ENCODE measurements around the gene ARID1B. TPM values are rescaled to one million over a fixed set of nuclear protein-coding genes. Genes with fewer than 3 reads are reported as not detected.

ARID1B gene
- total and polyA plus RNA-seq, 11 donors = 15.3 to 76.1 (median 40.7) TPM

GRCh38 chr6:156832669-156833068 lies 55.5 kb downstream of the ARID1B start:
- H3K27ac ChIP-seq = peak overlapping the region in 10 of 12 donors; percentile 5 to 50 (median 34)
- intact Hi-C loops (cut with DNase I) = loop anchor here in 1 of 10 donors (2.0 kb wide), 1 partner anchor 16 kb away; no protein-coding TSS in a partner anchor
- no peaks in the 10 kb centered on the region for H3K27me3 ChIP-seq
- ATAC-seq (no peak), DNase-seq (no peak)
- peaks cover 0 to 17% (median 11%) of the 10 kb centered on the region in 9 donors for H3K36me3 ChIP-seq
- peak overlapping the region in 2 of 12 donors; percentile 5 to 8 for H3K4me3 ChIP-seq
- H3K9me3 ChIP-seq = no peaks in the 10 kb centered on the region
- H3K4me1 ChIP-seq = peaks cover 0 to 65% (median 42%) of the 10 kb centered on the region in 12 donors
- 29 to 50% (median 41%) methylated on average over 3 of the region's 3 CpGs for WGBS, 4 donors
- no peak for TF ChIP-seq POLR2A (IDR thresholded peaks at IDR 0.05)
- TF ChIP-seq CTCF (IDR thresholded peaks at IDR 0.05) = no peak

GRCh38 chr6:156833755-156834154 lies 56.6 kb downstream of the ARID1B start:
- H3K4me3 ChIP-seq = no peak overlapping the region
- DNase-seq = no peak
- no peak for ATAC-seq
- no peaks in the 10 kb centered on the region for H3K9me3 ChIP-seq
- 15 to 40% (median 27%) methylated on average over 1 of the region's 1 CpG for WGBS, 4 donors
- TF ChIP-seq CTCF (IDR thresholded peaks at IDR 0.05) (no peak), POLR2A (IDR thresholded peaks at IDR 0.05) (no peak)
- H3K4me1 ChIP-seq = peaks cover 0 to 61% (median 35%) of the 10 kb centered on the region in 12 donors
- no peaks in the 10 kb centered on the region for H3K27me3 ChIP-seq
- intact Hi-C loops (cut with DNase I) = loop anchor here in 1 of 10 donors (2.0 kb wide), 1 partner anchor 15 kb away; no protein-coding TSS in a partner anchor
- H3K27ac ChIP-seq = no peak overlapping the region
- peaks cover 0 to 17% (median 11%) of the 10 kb centered on the region in 9 donors for H3K36me3 ChIP-seq

GRCh38 chr6:156839129-156839528 lies 62.0 kb downstream of the ARID1B start:
- ATAC-seq (no peak), DNase-seq (no peak)
- Histone ChIP-seq H3K4me3 (no peak overlapping the region), H3K27ac (peak overlapping the region in 11 of 12 donors; percentile 17 to 62 (median 56)), H3K4me1 (peaks cover 0 to 73% (median 53%) of the 10 kb centered on the region in 12 donors), H3K36me3 (peaks cover 0 to 7% (median 0%) of the 10 kb centered on the region in 9 donors), H3K27me3 (no peaks in the 10 kb centered on the region), H3K9me3 (no peaks in the 10 kb centered on the region)
- 64 to 75% (median 68%) methylated on average over 2 of the region's 2 CpGs for WGBS, 4 donors
- TF ChIP-seq POLR2A (IDR thresholded peaks at IDR 0.05) (no peak), CTCF (IDR thresholded peaks at IDR 0.05) (no peak)
- intact Hi-C loops (cut with DNase I) = no loop called here

GRCh38 chr6:156839591-156840001 lies 62.4 kb downstream of the ARID1B start:
- Histone ChIP-seq H3K4me3 (peak overlapping the region in 5 of 12 donors; percentile 0 to 28 (median 9)), H3K36me3 (peaks cover 0 to 7% (median 0%) of the 10 kb centered on the region in 9 donors), H3K4me1 (peaks cover 0 to 75% (median 57%) of the 10 kb centered on the region in 12 donors), H3K9me3 (no peaks in the 10 kb centered on the region), H3K27ac (peak overlapping the region in 11 of 12 donors; percentile 17 to 62 (median 56)), H3K27me3 (no peaks in the 10 kb centered on the region)
- ATAC-seq (peak; percentile 68 to 93 (median 84)), DNase-seq (peak in 4 of 5 donors; percentile 31 to 65 (median 52))
- intact Hi-C loops (cut with DNase I) = loop anchor here in 3 of 10 donors (5.0 to 10.0 kb wide), 3 partner anchors 52 to 155 kb away; no protein-coding TSS in a partner anchor
- TF ChIP-seq POLR2A (IDR thresholded peaks at IDR 0.05) (no peak), CTCF (IDR thresholded peaks at IDR 0.05) (no peak)
- 16 to 27% (median 18%) methylated on average over 9 of the region's 9 CpGs for WGBS, 4 donors
